ENCODE results near the gene RNASET2. TPM values are rescaled to one million over a fixed set of nuclear protein-coding genes. Genes with fewer than 3 reads are reported as not detected.

RNASET2 gene
- total and polyA plus RNA-seq, 10 of the 15 experiments (the other 5 are each of a cell fraction or from before 2014, with no cell fraction given): 5.5 to 225 (median 50.2) TPM

DNA sequence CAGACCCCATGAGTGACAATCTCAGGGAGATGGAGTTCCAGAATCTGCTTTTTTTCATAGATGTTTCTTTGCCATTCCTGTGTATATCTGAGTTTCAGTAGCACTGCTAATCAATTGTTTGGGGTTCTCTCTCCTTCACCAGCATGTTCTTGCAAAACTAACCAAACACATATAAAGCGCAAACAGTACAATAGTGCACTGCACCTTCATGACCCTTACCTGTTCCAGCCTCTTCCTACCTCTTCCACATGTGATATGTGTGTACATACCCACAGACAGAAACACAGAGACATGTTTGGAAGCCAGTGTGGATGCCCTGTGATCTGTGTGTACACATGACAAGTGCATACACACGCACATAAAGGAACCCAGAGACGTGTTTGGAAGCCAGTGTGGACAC, 41.0 kb upstream of the RNASET2 start:
- BruUV-seq (replicated peaks): no TSS peak

DNA sequence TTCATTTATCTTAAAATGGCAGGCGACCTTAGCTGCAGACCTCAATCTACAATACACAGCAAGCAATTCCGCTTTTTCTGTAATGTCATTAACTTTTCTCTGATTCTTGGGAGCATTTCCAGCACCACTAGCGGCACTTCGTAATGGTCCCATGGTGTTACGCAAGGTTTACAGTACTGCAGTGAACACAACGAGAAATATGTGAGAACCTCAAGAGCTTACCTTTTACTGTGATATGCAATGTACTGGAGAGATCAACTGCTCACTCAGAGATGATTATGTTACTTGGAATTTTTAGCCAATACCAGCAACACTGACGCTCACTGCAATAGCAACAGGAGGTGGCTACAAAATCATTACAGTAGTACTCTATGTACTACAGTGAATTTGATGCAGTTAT, 40.1 kb upstream of the RNASET2 start:
- TF ChIP-seq CTCF (IDR thresholded peaks at IDR 0.05 in 2 of 3, conservative IDR thresholded peaks at IDR 0.05 in 1 of 3; ENCODE audit: control insufficient read depth in 2 of 3, extremely low read depth in 1 of 3, insufficient read depth in 1 of 3, low read depth in 3 of 3, low read length in 3 of 3): no peak
- no peak for TF ChIP-seq IKZF2 (IDR thresholded peaks at IDR 0.05)
- TF ChIP-seq CREM (IDR thresholded peaks at IDR 0.05; ENCODE audit: low read depth): no peak
- TF ChIP-seq POLR2A (IDR thresholded peaks at IDR 0.05; ENCODE audit: low read depth, low read length): no peak
- no peak for TF ChIP-seq CHD1 (IDR thresholded peaks at IDR 0.05; ENCODE audit: low read depth, low read length)
- no peak for TF ChIP-seq RUNX3 (IDR thresholded peaks at IDR 0.05; ENCODE audit: low read length)
- no peak for TF ChIP-seq JUNB (IDR thresholded peaks at IDR 0.05)
- TF ChIP-seq STAT1 (conservative IDR thresholded peaks at IDR 0.05): no peak
- no peak for TF ChIP-seq NFYA (IDR thresholded peaks at IDR 0.05; ENCODE audit: borderline replicate concordance, low read depth, low read length)
- no peak for TF ChIP-seq FOXM1 (IDR thresholded peaks at IDR 0.05; ENCODE audit: low read depth, low read length)
- no peak for TF ChIP-seq ZNF274 (IDR thresholded peaks at IDR 0.05; ENCODE audit: insufficient read depth, insufficient read length)
- TF ChIP-seq POLR2AphosphoS2 (IDR thresholded peaks at IDR 0.05; ENCODE audit: low read depth, low read length): no peak
- no peak for TF ChIP-seq HDAC6 (IDR thresholded peaks at IDR 0.05; ENCODE audit: unreplicated experiment)
- H3K27ac ChIP-seq (ENCODE audit: control insufficient read depth, insufficient read depth): no peak overlapping the region
- H3K4me2 ChIP-seq (ENCODE audit: control insufficient read depth, insufficient read depth): no peak overlapping the region
- no peak for DNase-seq (ENCODE audit: low read depth, low spot score)
- no peak overlapping the region for H2AFZ ChIP-seq (ENCODE audit: control insufficient read depth, low read depth, low read length)
- H3K9me3 ChIP-seq (replicated peaks; ENCODE audit: control insufficient read depth, insufficient read depth, low read length): no peaks in the 10 kb centered on the region
- no peak for ATAC-seq
- peaks cover 5 to 11% of the 10 kb centered on the region in 2 experiments; a peak in 3 of 4 replicates for H3K36me3 ChIP-seq (ENCODE audit: control insufficient read depth in 2 of 2, insufficient read depth in 2 of 2, low read length in 1 of 2)
- in situ Hi-C loops (cut with MboI): no loop called here
- no peak overlapping the region for H3K9ac ChIP-seq (ENCODE audit: control insufficient read depth, insufficient read depth, low read length)
- H4K20me1 ChIP-seq (ENCODE audit: control insufficient read depth, insufficient read depth): no peaks in the 10 kb centered on the region
- POLR2A ChIA-PET: interaction anchor here (0.8 kb wide), 1 partner anchor 127 kb away, joined by 3 read pairs; the partner anchor contains the start of gene CCR6
- no peak overlapping the region for H3K4me3 ChIP-seq
- no peak for FAIRE-seq
- CTCF ChIA-PET: interaction anchor here (0.8 to 1.4 kb wide), 2 partner anchors 119 to 145 kb away, joined by 4 to 7 read pairs; no protein-coding TSS in a partner anchor
- H3K27me3 ChIP-seq (replicated peaks in 1 of 2; ENCODE audit: control insufficient read depth in 2 of 2, insufficient read depth in 2 of 2, low read length in 1 of 2): no peaks in the 10 kb centered on the region
- RAD21 ChIA-PET (ENCODE audit: unreplicated experiment): interaction anchor here (0.7 to 1.3 kb wide), 2 partner anchors 146 to 222 kb away, joined by 3 read pairs; no protein-coding TSS in a partner anchor
- peaks cover 3% of the 10 kb centered on the region; the same call in 1 of the 2 replicates for H3K4me1 ChIP-seq (ENCODE audit: control insufficient read depth, insufficient read depth, low read length)
- intact Hi-C loops (cut with micrococcal nuclease; ENCODE audit: unreplicated experiment): loop anchor here (2.0 to 5.0 kb wide), 3 partner anchors 50 to 164 kb away; partner anchors contain the start of gene CCR6
- SMC1A ChIA-PET (ENCODE audit: uncharacterized antibody, unreplicated experiment): interaction anchor here (0.9 to 1.4 kb wide), 2 partner anchors 142 to 145 kb away, joined by 3 to 13 read pairs; no protein-coding TSS in a partner anchor
- WGBS (ENCODE audit: insufficient coverage, insufficient replicate concordance, low lambda C conversion rate, missing lambda C conversion rate): 85% methylated on average over 7 of the region's 7 CpGs
- no TSS peak for BruUV-seq (replicated peaks)
- H3K79me2 ChIP-seq (ENCODE audit: control insufficient read depth, insufficient read depth, low read length): peaks cover 48% of the 10 kb centered on the region

More for the DNA sequence above, 41.0 kb upstream of the RNASET2 start:
- ATAC-seq: no peak
- Histone ChIP-seq H2AFZ (ENCODE audit: control insufficient read depth, low read depth, low read length) (peak overlapping the region; percentile 42), H3K27ac (ENCODE audit: control insufficient read depth, insufficient read depth) (no peak overlapping the region), H4K20me1 (ENCODE audit: control insufficient read depth, insufficient read depth) (no peaks in the 10 kb centered on the region; the same call in 1 of the 2 replicates), H3K4me3 (peak overlapping the region; percentile 91), H3K9ac (ENCODE audit: control insufficient read depth, insufficient read depth, low read length) (peak overlapping the region; percentile 61; the same call in 1 of the 2 replicates), H3K4me2 (ENCODE audit: control insufficient read depth, insufficient read depth) (peak overlapping the region; percentile 69), H3K4me1 (ENCODE audit: control insufficient read depth, insufficient read depth, low read length) (peaks cover 3% of the 10 kb centered on the region; the same call in 1 of the 2 replicates), H3K27me3 (replicated peaks in 1 of 2; ENCODE audit: control insufficient read depth in 2 of 2, insufficient read depth in 2 of 2, low read length in 1 of 2) (no peaks in the 10 kb centered on the region), H3K9me3 (replicated peaks; ENCODE audit: control insufficient read depth, insufficient read depth, low read length) (no peaks in the 10 kb centered on the region), H3K36me3 (ENCODE audit: control insufficient read depth in 2 of 2, insufficient read depth in 2 of 2, low read length in 1 of 2) (peaks cover 5 to 10% of the 10 kb centered on the region in 2 experiments; a peak in 3 of 4 replicates), H3K79me2 (ENCODE audit: control insufficient read depth, insufficient read depth, low read length) (peaks cover 57% of the 10 kb centered on the region)
- FAIRE-seq: no peak
- DNase-seq (ENCODE audit: low read depth, low spot score): no peak
- 0 out of 4 replicates have a peak, but pooled peaks of 1 of the 2 experiments have one; percentile 11 for TF ChIP-seq ETV6 (conservative IDR thresholded peaks at IDR 0.05 in 1 of 2, IDR thresholded peaks at IDR 0.05 in 1 of 2; ENCODE audit: borderline replicate concordance in 1 of 2, low read depth in 1 of 2)
- no peak for TF ChIP-seq RELA (IDR thresholded peaks at IDR 0.05; ENCODE audit: borderline replicate concordance, partially characterized antibody)
- in situ Hi-C loops (cut with MboI): no loop called here
- 64% methylated on average over 3 of the region's 3 CpGs for WGBS (ENCODE audit: insufficient coverage, insufficient replicate concordance, low lambda C conversion rate, missing lambda C conversion rate)
- ChIA-PET CTCF (interaction anchor here (1.4 kb wide), 1 partner anchor 144 kb away, joined by 7 read pairs; no protein-coding TSS in a partner anchor), RAD21 (ENCODE audit: unreplicated experiment) (interaction anchor here (1.1 to 6.9 kb wide), 4 partner anchors 42 to 145 kb away, joined by 3 to 84 read pairs (median 30); no protein-coding TSS in a partner anchor), POLR2A (interaction anchor here (0.6 to 5.5 kb wide), 2 partner anchors 20 to 95 kb away, joined by 6 to 52 read pairs; no protein-coding TSS in a partner anchor), SMC1A (ENCODE audit: uncharacterized antibody, unreplicated experiment) (interaction anchor here (1.0 to 4.9 kb wide), 2 partner anchors 59 to 98 kb away, joined by 4 to 13 read pairs; no protein-coding TSS in a partner anchor)
- intact Hi-C loops (cut with micrococcal nuclease; ENCODE audit: unreplicated experiment): loop anchor here (1.0 to 5.0 kb wide), 4 partner anchors 49 to 165 kb away; partner anchors contain the start of gene CCR6

All from GM12878 (cell line).